Measurements from ENCODE around the gene PCARE.

- TF ChIP-seq CTCF (IDR thresholded peaks at IDR 0.05; ENCODE audit: low read depth, low read length, missing input control) (no peak), YY1 (IDR thresholded peaks at IDR 0.05) (no peak), REST (IDR thresholded peaks at IDR 0.05) (no peak), TAF1 (conservative IDR thresholded peaks at IDR 0.05) (no peak), SP1 (IDR thresholded peaks at IDR 0.05) (no peak), GABPA (IDR thresholded peaks at IDR 0.05 in 1 of 2, conservative IDR thresholded peaks at IDR 0.05 in 1 of 2) (no peak), EGR1 (IDR thresholded peaks at IDR 0.05; ENCODE audit: low read depth in 2 of 2) (no peak), MAX (IDR thresholded peaks at IDR 0.05) (no peak)
- TF ChIP-seq, protein P1, sequence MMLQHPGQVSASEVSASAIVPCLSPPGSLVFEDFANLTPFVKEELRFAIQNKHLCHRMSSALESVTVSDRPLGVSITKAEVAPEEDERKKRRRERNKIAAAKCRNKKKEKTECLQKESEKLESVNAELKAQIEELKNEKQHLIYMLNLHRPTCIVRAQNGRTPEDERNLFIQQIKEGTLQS (IDR thresholded peaks at IDR 0.05), result no peak
- TF ChIP-seq, protein P2, sequence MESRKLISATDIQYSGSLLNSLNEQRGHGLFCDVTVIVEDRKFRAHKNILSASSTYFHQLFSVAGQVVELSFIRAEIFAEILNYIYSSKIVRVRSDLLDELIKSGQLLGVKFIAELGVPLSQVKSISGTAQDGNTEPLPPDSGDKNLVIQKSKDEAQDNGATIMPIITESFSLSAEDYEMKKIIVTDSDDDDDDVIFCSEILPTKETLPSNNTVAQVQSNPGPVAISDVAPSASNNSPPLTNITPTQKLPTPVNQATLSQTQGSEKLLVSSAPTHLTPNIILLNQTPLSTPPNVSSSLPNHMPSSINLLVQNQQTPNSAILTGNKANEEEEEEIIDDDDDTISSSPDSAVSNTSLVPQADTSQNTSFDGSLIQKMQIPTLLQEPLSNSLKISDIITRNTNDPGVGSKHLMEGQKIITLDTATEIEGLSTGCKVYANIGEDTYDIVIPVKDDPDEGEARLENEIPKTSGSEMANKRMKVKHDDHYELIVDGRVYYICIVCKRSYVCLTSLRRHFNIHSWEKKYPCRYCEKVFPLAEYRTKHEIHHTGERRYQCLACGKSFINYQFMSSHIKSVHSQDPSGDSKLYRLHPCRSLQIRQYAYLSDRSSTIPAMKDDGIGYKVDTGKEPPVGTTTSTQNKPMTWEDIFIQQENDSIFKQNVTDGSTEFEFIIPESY (IDR thresholded peaks at IDR 0.05), result no peak
Measured at GRCh38 chr2:29104688-29105087, 30.4 kb upstream of the PCARE start.
